IMR-90 (cell line): ENCODE results near the gene JKAMP. TPM values are rescaled to one million over a fixed set of nuclear protein-coding genes. Genes with fewer than 3 reads are reported as not detected.
A peak's percentile ranks its signal among the peaks of the same experiment; 100 is the strongest.

ENCODE experiments used
- ATAC-seq: fragments of 200-7000 bp; cut with Tn5 transposase; 2 replicates; pipeline ENCODE4 v1.9.1; 2020; ENCODE audit warnings: low read depth, mild to moderate bottlenecking, moderate library complexity
- BruUV-seq: library from RNA; stranded (reverse); fragments of 400-500 nt; replicated peaks from 2 replicates; lab custom pipeline; 2021; lab: Mats Ljungman, UMichigan
- CTCF ChIA-PET: fragments of 300-600 bp; formaldehyde crosslinking; extraction: SDS; loops from one replicate; lab custom pipeline; 2021; ENCODE audit warnings: antibody characterized with exemption; lab: Yijun Ruan, JAX
- POLR2A ChIA-PET: fragments of 300-600 bp; sonication (Branson Sonifier 250); formaldehyde crosslinking; loops from one replicate; lab custom pipeline; 2022; ENCODE audit warnings: antibody characterized with exemption; ENCODE audit not compliant: unreplicated experiment; lab: Charles Lee
- DNase-seq: peaks from one replicate; pipeline ENCODE4 v3.0.0; 2013
- H2AFZ ChIP-seq: replicated peaks from 2 replicates; pipeline ENCODE3; 2013; ENCODE audit warnings: low read length, mild to moderate bottlenecking; ENCODE audit not compliant: poor library complexity
- H2AK5ac ChIP-seq: 2 replicates; pipeline ENCODE4 v1.6.1; 2013; ENCODE audit warnings: low read depth, low read length, inconsistent platforms
- H2AK9ac ChIP-seq: replicated peaks from 2 replicates; pipeline ENCODE3; 2013; ENCODE audit warnings: mild to moderate bottlenecking, low read depth, low read length, moderate library complexity; ENCODE audit not compliant: poor library complexity
- H2BK120ac ChIP-seq: 2 replicates; pipeline ENCODE4 v1.6.1; 2013; ENCODE audit warnings: low read depth, low read length, inconsistent platforms
- H2BK15ac ChIP-seq: 3 replicates; pipeline ENCODE4 v1.6.1; 2013; ENCODE audit warnings: low read depth, low read length, inconsistent platforms
- H2BK20ac ChIP-seq: 2 replicates; pipeline ENCODE4 v1.6.1; 2013; ENCODE audit warnings: low read depth, mild to moderate bottlenecking, inconsistent platforms, low read length, moderate library complexity
- H2BK5ac ChIP-seq: 2 replicates; pipeline ENCODE4 v1.6.1; 2013; ENCODE audit warnings: mild to moderate bottlenecking, low read depth, low read length, inconsistent platforms; ENCODE audit not compliant: poor library complexity, severe bottlenecking
- H3K14ac ChIP-seq: replicated peaks from 2 replicates; pipeline ENCODE4 v1.6.1; 2013; ENCODE audit warnings: low read depth, low read length, inconsistent platforms
- H3K18ac ChIP-seq: 2 replicates; pipeline ENCODE4 v1.6.1; 2013; ENCODE audit warnings: low read depth, low read length, control low read depth
- H3K23ac ChIP-seq: 2 replicates; pipeline ENCODE4 v1.6.1; 2013; ENCODE audit warnings: low read depth, low read length, inconsistent platforms
- H3K27ac ChIP-seq: 2 replicates; pipeline ENCODE4 v1.5.1; 2013; ENCODE audit warnings: mild to moderate bottlenecking, control low read depth, low read length; ENCODE audit not compliant: insufficient read depth
- H3K27me3 ChIP-seq: 2 replicates; pipeline ENCODE4 v1.6.1; 2013; ENCODE audit warnings: low read length; ENCODE audit not compliant: control insufficient read depth, insufficient read depth
- H3K36me3 ChIP-seq: 2 replicates; pipeline ENCODE4 v1.6.1; 2013; ENCODE audit warnings: low read length, mixed read lengths; ENCODE audit not compliant: control insufficient read depth, insufficient read depth
- H3K4ac ChIP-seq: 2 replicates; pipeline ENCODE4 v1.6.1; 2013; ENCODE audit warnings: low read depth, low read length, inconsistent platforms
- H3K4me1 ChIP-seq: 2 replicates; pipeline ENCODE4 v1.6.1; 2013; ENCODE audit warnings: low read length, mixed read lengths; ENCODE audit not compliant: control insufficient read depth, insufficient read depth
- H3K4me2 ChIP-seq: 2 replicates; pipeline ENCODE4 v1.6.1; 2013; ENCODE audit warnings: low read depth, mild to moderate bottlenecking, control low read depth, low read length, moderate library complexity
- H3K4me3 ChIP-seq: 2 replicates; pipeline ENCODE4 v1.5.1; 2013; ENCODE audit warnings: low read depth, mild to moderate bottlenecking, control low read depth, low read length, moderate library complexity; ENCODE audit not compliant: insufficient read depth
- H3K56ac ChIP-seq: 2 replicates; pipeline ENCODE4 v1.6.1; 2013; ENCODE audit warnings: low read length, inconsistent platforms; ENCODE audit not compliant: insufficient read depth; ENCODE audit errors: extremely low read depth
- H3K79me1 ChIP-seq, 2 experiments: 2 replicates each; pipeline ENCODE4 v1.6.1; 2013; ENCODE audit warnings: low read length in 2 of 2, inconsistent platforms in 1 of 2, low read depth in 1 of 2
- H3K9ac ChIP-seq: 2 replicates; pipeline ENCODE4 v1.6.1; 2013; ENCODE audit warnings: low read depth, low read length, control low read depth
- H3K9me1 ChIP-seq: 2 replicates; pipeline ENCODE4 v1.6.1; 2013; ENCODE audit warnings: low read length, inconsistent platforms; ENCODE audit not compliant: insufficient read depth
- H3K9me3 ChIP-seq: 2 replicates; pipeline ENCODE4 v1.6.1; 2013; ENCODE audit warnings: low read length; ENCODE audit not compliant: control insufficient read depth, insufficient read depth
- H4K20me1 ChIP-seq: 2 replicates; pipeline ENCODE4 v1.6.1; 2013; ENCODE audit warnings: low read length, inconsistent platforms; ENCODE audit not compliant: insufficient read depth
- H4K5ac ChIP-seq: 2 replicates; pipeline ENCODE4 v1.6.1; 2013; ENCODE audit warnings: mild to moderate bottlenecking, low read depth, low read length, control low read depth
- H4K8ac ChIP-seq, 2 experiments: 2 replicates each; pipeline ENCODE4 v1.6.1; 2013; ENCODE audit warnings: low read depth in 2 of 2, low read length in 2 of 2, control low read depth in 1 of 2, inconsistent platforms in 1 of 2
- H4K91ac ChIP-seq: 2 replicates; pipeline ENCODE4 v1.6.1; 2013; ENCODE audit warnings: low read depth, low read length, inconsistent platforms; ENCODE audit not compliant: insufficient read depth
- BHLHE40 ChIP-seq: fragments of 150-350 bp; IDR thresholded peaks from 2 replicates; pipeline ENCODE4 v1.6.1; 2016; ENCODE audit warnings: mild to moderate bottlenecking, low read depth, low read length
- CEBPB ChIP-seq: IDR thresholded peaks from 2 replicates; pipeline ENCODE4 v1.6.1; 2012; ENCODE audit warnings: low read depth, low read length, improper control_type of control experiment
- CTCF ChIP-seq: conservative IDR thresholded peaks from 2 replicates; pipeline ENCODE4 v1.5.1; 2012; ENCODE audit warnings: mild to moderate bottlenecking, low read depth, low read length, improper control_type of control experiment
- ELK1 ChIP-seq: fragments of 150-350 bp; IDR thresholded peaks from 2 replicates; pipeline ENCODE4 v1.6.1; 2016; ENCODE audit warnings: low read depth, mild to moderate bottlenecking, low read length, moderate library complexity, borderline replicate concordance
- FOS ChIP-seq: fragments of 150-350 bp; IDR thresholded peaks from 2 replicates; pipeline ENCODE4 v1.6.1; 2016; ENCODE audit warnings: low read depth, low read length
- MAFK ChIP-seq: IDR thresholded peaks from 2 replicates; pipeline ENCODE4 v1.6.1; 2012; ENCODE audit warnings: low read depth, low read length, improper control_type of control experiment
- MAZ ChIP-seq: IDR thresholded peaks from 2 replicates; pipeline ENCODE4 v1.6.1; 2012; ENCODE audit warnings: low read depth, mild to moderate bottlenecking, low read length, improper control_type of control experiment, moderate library complexity, borderline replicate concordance
- MXI1 ChIP-seq: IDR thresholded peaks from 2 replicates; pipeline ENCODE4 v1.6.1; 2012; ENCODE audit warnings: low read depth, mild to moderate bottlenecking, low read length, moderate library complexity, borderline replicate concordance
- NFE2L2 ChIP-seq: fragments of 150-350 bp; IDR thresholded peaks from 2 replicates; pipeline ENCODE4 v1.6.1; 2016; ENCODE audit warnings: low read depth, mild to moderate bottlenecking, low read length
- POLR2A ChIP-seq: IDR thresholded peaks from 2 replicates; pipeline ENCODE4 v1.6.1; 2012; ENCODE audit warnings: mild to moderate bottlenecking, low read depth, low read length
- RAD21 ChIP-seq: IDR thresholded peaks from 2 replicates; pipeline ENCODE4 v1.6.1; 2012; ENCODE audit warnings: low read length, improper control_type of control experiment
- RCOR1 ChIP-seq: IDR thresholded peaks from 2 replicates; pipeline ENCODE4 v1.6.1; 2012; ENCODE audit warnings: mild to moderate bottlenecking, low read length, improper control_type of control experiment; ENCODE audit not compliant: insufficient replicate concordance
- RFX5 ChIP-seq: IDR thresholded peaks from 2 replicates; pipeline ENCODE4 v1.8.0; 2012; ENCODE audit warnings: low read depth, mild to moderate bottlenecking, low read length, moderate library complexity
- SMC3 ChIP-seq: fragments of 150-350 bp; IDR thresholded peaks from 2 replicates; pipeline ENCODE4 v1.6.1; 2016; ENCODE audit warnings: low read depth, mild to moderate bottlenecking, antibody characterized with exemption, low read length, moderate library complexity
- USF2 ChIP-seq: fragments of 150-350 bp; IDR thresholded peaks from 2 replicates; pipeline ENCODE4 v1.6.1; 2017; ENCODE audit warnings: mild to moderate bottlenecking, antibody characterized with exemption, low read length, low read depth
- WGBS, 2 experiments: methylation state at CpG; one replicate each; pipeline versions ENCODE4 v1.1.5 to v1.1.7; 2013; ENCODE audit warnings: missing lambda C conversion rate in 2 of 2; ENCODE audit not compliant: insufficient read length in 1 of 2; ENCODE audit errors: extremely low coverage in 2 of 2; 5-methylcytosine and 5-hydroxymethylcytosine counted together
- dilution Hi-C: fragments of 300-500 bp; cut with HindIII; formaldehyde crosslinking; loops from one replicate; pipeline ENCODE4 v1.14.3; 2018; ENCODE audit warnings: low sequenced_read_pairs; ENCODE audit not compliant: unreplicated experiment
- in situ Hi-C: fragments of 300-500 bp; cut with MboI; formaldehyde crosslinking; loops from 3 replicates; pipeline ENCODE4 v1.14.3; 2019; ENCODE audit warnings: low sequenced_read_pairs, inconsistent platforms, mixed read lengths
- intact Hi-C: fragments of 100-400 bp; cut with micrococcal nuclease; formaldehyde crosslinking; loops from 2 replicates; pipeline ENCODE4 v1.10.0; 2022
- polyA plus RNA-seq, 3 experiments: library from polyadenylated mRNA; depleted of rRNA; stranded (reverse); fragments of >200 nt; gene quantifications; 2 replicates each; pipeline ENCODE4 v1.2.3, GENCODE V29; 2012; ENCODE audit warnings: low replicate concordance in 1 of 3
- total RNA-seq: library from RNA; depleted of rRNA; stranded (reverse); fragments of >200 nt; gene quantifications from 2 replicates; pipeline ENCODE4 v1.2.3, GENCODE V29; 2012

The JKAMP gene
- total and polyA plus RNA-seq, 2 of the 4 experiments (the other 2 are of a cell fraction) = 62.2 to 101 TPM

GRCh38 chr14:59534361-59534987 lies 50.2 kb downstream of the JKAMP start:
- H3K4me3 ChIP-seq = no peak overlapping the region
- peak overlapping the region; percentile 80; the same call in 1 of the 2 replicates for H3K27ac ChIP-seq
- H3K9me1 ChIP-seq = peaks cover 7% of the 10 kb centered on the region; the same call in 1 of the 2 replicates
- no peak overlapping the region; the same call in 1 of the 2 replicates for H2AK5ac ChIP-seq
- dilution Hi-C loops (no loop called here), in situ Hi-C loops (no loop called here), intact Hi-C loops (no loop called here)
- H3K4me1 ChIP-seq = peaks cover 10% of the 10 kb centered on the region
- no peaks in the 10 kb centered on the region for H3K27me3 ChIP-seq
- H4K91ac ChIP-seq = 0 out of 2 replicates have a peak overlapping the region, but pooled peaks have one; percentile 20
- no CpG with 5 or more reads among the region's 7 CpGs for WGBS, 2 experiments
- no peaks in the 10 kb centered on the region for H3K9me3 ChIP-seq
- peak overlapping the region; percentile 16; the same call in 1 of the 2 replicates for H3K23ac ChIP-seq
- H4K8ac ChIP-seq = peak overlapping the region; percentile 12 to 20; a peak in 2 of 4 replicates
- H2AK9ac ChIP-seq = peak overlapping the region; percentile 6
- no peaks in the 10 kb centered on the region for H4K20me1 ChIP-seq
- peak overlapping the region; percentile 43 for H3K14ac ChIP-seq
- H3K56ac ChIP-seq = no peak overlapping the region
- peak overlapping the region; percentile 83 for H2AFZ ChIP-seq
- H3K4me2 ChIP-seq = peak overlapping the region; percentile 3
- ChIA-PET POLR2A (no interaction called here), CTCF (interaction anchor here (0.6 to 1.1 kb wide), 3 partner anchors 12 to 238 kb away, joined by 3 to 4 read pairs (median 4); no protein-coding TSS in a partner anchor)
- no peak overlapping the region for H3K9ac ChIP-seq
- H2BK120ac ChIP-seq = peak overlapping the region; percentile 53
- H4K5ac ChIP-seq = no peak overlapping the region; the same call in 1 of the 2 replicates
- no peak overlapping the region for H2BK5ac ChIP-seq
- H2BK20ac ChIP-seq = peak overlapping the region; percentile 48
- no peaks in the 10 kb centered on the region for H3K79me1 ChIP-seq
- BruUV-seq = no TSS peak
- DNase-seq = peak; percentile 44
- peak overlapping the region; percentile 33 for H3K4ac ChIP-seq
- no peaks in the 10 kb centered on the region for H3K36me3 ChIP-seq
- ATAC-seq = peak; percentile 83
- 0 out of 3 replicates have a peak overlapping the region, but pooled peaks have one; percentile 17 for H2BK15ac ChIP-seq
- peak overlapping the region; percentile 27; the same call in 1 of the 2 replicates for H3K18ac ChIP-seq
- no peak for TF ChIP-seq MAZ
- no peak for TF ChIP-seq RAD21
- TF ChIP-seq CTCF = no peak
- no peak for TF ChIP-seq USF2
- TF ChIP-seq MXI1 = no peak
- TF ChIP-seq CEBPB = no peak
- no peak for TF ChIP-seq BHLHE40
- no peak for TF ChIP-seq MAFK
- no peak; the same call in 1 of the 2 replicates for TF ChIP-seq FOS
- TF ChIP-seq NFE2L2 = no peak
- TF ChIP-seq SMC3 = no peak
- no peak for TF ChIP-seq RCOR1
- no peak for TF ChIP-seq RFX5
- TF ChIP-seq POLR2A = no peak
- TF ChIP-seq ELK1 = no peak
